ENCODE measurements around the gene FAM53B.
A peak's percentile ranks its signal among the peaks of the same experiment; 100 is the strongest.

Gene FAM53B

DNA sequence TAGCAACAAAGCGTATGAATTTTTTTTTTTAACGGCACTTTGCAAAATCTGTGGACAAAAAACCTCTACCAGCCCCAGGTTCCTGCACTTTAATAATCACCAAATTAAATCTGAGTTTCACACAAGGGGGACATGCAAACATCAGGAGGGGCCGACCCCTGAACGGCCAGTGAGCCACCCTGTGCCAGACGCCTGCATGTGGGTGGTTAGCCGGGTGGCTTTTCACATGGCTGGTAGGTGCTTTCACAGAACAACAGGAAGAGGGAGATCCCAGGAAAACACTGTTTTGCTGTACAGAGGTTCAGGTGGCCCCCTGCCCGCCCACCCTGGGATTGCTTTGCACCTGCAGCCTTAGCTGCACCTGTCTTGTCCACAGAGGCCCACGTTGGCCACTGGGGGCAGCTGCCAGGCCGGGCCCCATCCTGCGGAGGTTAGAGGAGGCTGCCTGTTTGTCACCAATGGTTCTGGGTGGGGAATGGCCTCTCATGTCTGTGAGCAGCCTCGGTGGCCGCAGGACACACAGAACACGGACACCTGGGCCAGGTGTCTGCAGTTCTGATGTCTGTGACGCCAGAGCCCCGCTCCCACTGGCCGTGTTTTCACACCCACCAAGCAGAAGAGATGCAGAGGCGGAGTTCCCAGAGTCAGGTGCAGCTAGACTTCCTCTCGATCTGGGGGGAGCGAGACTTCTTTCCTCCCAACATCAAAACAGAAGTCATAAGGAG, 107.7 kb downstream of the FAM53B start:
- peaks cover 70% of the 10 kb centered on the region for H3K4me1 ChIP-seq (ENCODE audit: control insufficient read depth, insufficient read depth, low read length, poor library complexity, severe bottlenecking)
- H3K9me3 ChIP-seq (ENCODE audit: control insufficient read depth, low read length): no peaks in the 10 kb centered on the region
- no peaks in the 10 kb centered on the region for H3K27me3 ChIP-seq (replicated peaks; ENCODE audit: control insufficient read depth, insufficient read depth, low read length, poor library complexity, severe bottlenecking)
- peak overlapping the region; percentile 56 for H3K27ac ChIP-seq (ENCODE audit: insufficient read depth, low read length, poor library complexity, severe bottlenecking)
- DNase-seq: peak in 1 of 3 donors; percentile 29
- H3K4me3 ChIP-seq (ENCODE audit: insufficient read depth, low read depth, low read length, poor library complexity, severe bottlenecking): peak overlapping the region; percentile 4
- peaks cover 8% of the 10 kb centered on the region for H3K36me3 ChIP-seq (ENCODE audit: control insufficient read depth, insufficient read depth, low read length)

- H3K27ac ChIP-seq (ENCODE audit: insufficient read depth, low read length, poor library complexity, severe bottlenecking): no peak overlapping the region
- H3K9me3 ChIP-seq (ENCODE audit: control insufficient read depth, low read length): no peaks in the 10 kb centered on the region
- no peak overlapping the region for H3K4me3 ChIP-seq (ENCODE audit: insufficient read depth, low read depth, low read length, poor library complexity, severe bottlenecking)
- no peaks in the 10 kb centered on the region for H3K27me3 ChIP-seq (replicated peaks; ENCODE audit: control insufficient read depth, insufficient read depth, low read length, poor library complexity, severe bottlenecking)
- H3K36me3 ChIP-seq (ENCODE audit: control insufficient read depth, insufficient read depth, low read length): peaks cover 8% of the 10 kb centered on the region
- H3K4me1 ChIP-seq (ENCODE audit: control insufficient read depth, insufficient read depth, low read length, poor library complexity, severe bottlenecking): peaks cover 41% of the 10 kb centered on the region
- DNase-seq: no peak
These were observed 111.6 kb downstream of the FAM53B start for GRCh38 chr10:124632566-124632965.

GRCh38 chr10:124632064-124632531, 112.1 kb downstream of the FAM53B start:
- no peak for DNase-seq
- H3K4me3 ChIP-seq (ENCODE audit: insufficient read depth, low read depth, low read length, poor library complexity, severe bottlenecking): no peak overlapping the region
- no peaks in the 10 kb centered on the region for H3K9me3 ChIP-seq (ENCODE audit: control insufficient read depth, low read length)
- no peaks in the 10 kb centered on the region for H3K27me3 ChIP-seq (replicated peaks; ENCODE audit: control insufficient read depth, insufficient read depth, low read length, poor library complexity, severe bottlenecking)
- H3K36me3 ChIP-seq (ENCODE audit: control insufficient read depth, insufficient read depth, low read length): peaks cover 8% of the 10 kb centered on the region
- peaks cover 41% of the 10 kb centered on the region for H3K4me1 ChIP-seq (ENCODE audit: control insufficient read depth, insufficient read depth, low read length, poor library complexity, severe bottlenecking)
- H3K27ac ChIP-seq (ENCODE audit: insufficient read depth, low read length, poor library complexity, severe bottlenecking): peak overlapping the region; percentile 38

DNA sequence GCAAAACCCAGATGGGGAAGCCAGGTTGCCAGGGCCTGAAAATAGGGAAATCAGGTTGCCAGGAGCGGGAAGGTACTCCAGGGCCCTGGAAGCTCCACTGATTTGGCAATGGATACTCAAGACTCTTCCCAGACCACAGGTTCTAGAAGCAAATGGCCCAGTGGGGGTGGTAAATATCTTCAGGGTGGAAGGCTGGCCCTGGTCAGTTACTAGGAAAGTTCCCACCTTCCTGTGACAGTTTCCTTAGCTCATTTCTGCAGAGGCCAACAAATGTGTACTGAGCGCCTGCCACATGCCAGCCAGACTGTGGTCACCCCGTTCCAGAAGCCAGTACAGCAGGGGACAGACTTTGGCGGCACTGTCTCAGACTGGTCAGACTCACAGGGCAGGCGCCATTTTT, 113.6 kb downstream of the FAM53B start:
- Histone ChIP-seq H3K4me1 (ENCODE audit: control insufficient read depth, insufficient read depth, low read length, poor library complexity, severe bottlenecking) (peaks cover 41% of the 10 kb centered on the region), H3K27ac (ENCODE audit: insufficient read depth, low read length, poor library complexity, severe bottlenecking) (peak overlapping the region; percentile 2), H3K4me3 (ENCODE audit: insufficient read depth, low read depth, low read length, poor library complexity, severe bottlenecking) (no peak overlapping the region), H3K27me3 (replicated peaks; ENCODE audit: control insufficient read depth, insufficient read depth, low read length, poor library complexity, severe bottlenecking) (no peaks in the 10 kb centered on the region), H3K36me3 (ENCODE audit: control insufficient read depth, insufficient read depth, low read length) (peaks cover 8% of the 10 kb centered on the region), H3K9me3 (ENCODE audit: control insufficient read depth, low read length) (no peaks in the 10 kb centered on the region)
- DNase-seq: no peak

GRCh38 chr10:124629842-124630241, 114.3 kb downstream of the FAM53B start:
- H3K4me3 ChIP-seq (ENCODE audit: insufficient read depth, low read depth, low read length, poor library complexity, severe bottlenecking): no peak overlapping the region
- no peaks in the 10 kb centered on the region for H3K9me3 ChIP-seq (ENCODE audit: control insufficient read depth, low read length)
- no peaks in the 10 kb centered on the region for H3K27me3 ChIP-seq (replicated peaks; ENCODE audit: control insufficient read depth, insufficient read depth, low read length, poor library complexity, severe bottlenecking)
- no peak for DNase-seq
- H3K27ac ChIP-seq (ENCODE audit: insufficient read depth, low read length, poor library complexity, severe bottlenecking): no peak overlapping the region
- H3K4me1 ChIP-seq (ENCODE audit: control insufficient read depth, insufficient read depth, low read length, poor library complexity, severe bottlenecking): peaks cover 41% of the 10 kb centered on the region
- peaks cover 8% of the 10 kb centered on the region for H3K36me3 ChIP-seq (ENCODE audit: control insufficient read depth, insufficient read depth, low read length)

- no peaks in the 10 kb centered on the region for H3K27me3 ChIP-seq (replicated peaks; ENCODE audit: control insufficient read depth, insufficient read depth, low read length, poor library complexity, severe bottlenecking)
- H3K36me3 ChIP-seq (ENCODE audit: control insufficient read depth, insufficient read depth, low read length): peaks cover 8% of the 10 kb centered on the region
- no peak overlapping the region for H3K4me3 ChIP-seq (ENCODE audit: insufficient read depth, low read depth, low read length, poor library complexity, severe bottlenecking)
- no peak overlapping the region for H3K27ac ChIP-seq (ENCODE audit: insufficient read depth, low read length, poor library complexity, severe bottlenecking)
- DNase-seq: no peak
- no peaks in the 10 kb centered on the region for H3K9me3 ChIP-seq (ENCODE audit: control insufficient read depth, low read length)
- H3K4me1 ChIP-seq (ENCODE audit: control insufficient read depth, insufficient read depth, low read length, poor library complexity, severe bottlenecking): peaks cover 41% of the 10 kb centered on the region
These were observed 114.8 kb downstream of the FAM53B start for GRCh38 chr10:124629415-124629814.

GRCh38 chr10:124628676-124629021, 115.5 kb downstream of the FAM53B start:
- H3K4me1 ChIP-seq (ENCODE audit: control insufficient read depth, insufficient read depth, low read length, poor library complexity, severe bottlenecking): peaks cover 41% of the 10 kb centered on the region
- no peak overlapping the region for H3K4me3 ChIP-seq (ENCODE audit: insufficient read depth, low read depth, low read length, poor library complexity, severe bottlenecking)
- no peak overlapping the region for H3K27ac ChIP-seq (ENCODE audit: insufficient read depth, low read length, poor library complexity, severe bottlenecking)
- peaks cover 8% of the 10 kb centered on the region for H3K36me3 ChIP-seq (ENCODE audit: control insufficient read depth, insufficient read depth, low read length)
- no peaks in the 10 kb centered on the region for H3K9me3 ChIP-seq (ENCODE audit: control insufficient read depth, low read length)
- no peak for DNase-seq
- no peaks in the 10 kb centered on the region for H3K27me3 ChIP-seq (replicated peaks; ENCODE audit: control insufficient read depth, insufficient read depth, low read length, poor library complexity, severe bottlenecking)

- H3K4me1 ChIP-seq (ENCODE audit: control insufficient read depth, insufficient read depth, low read length, poor library complexity, severe bottlenecking): peaks cover 41% of the 10 kb centered on the region
- peaks cover 12% of the 10 kb centered on the region for H3K36me3 ChIP-seq (ENCODE audit: control insufficient read depth, insufficient read depth, low read length)
- no peaks in the 10 kb centered on the region for H3K27me3 ChIP-seq (replicated peaks; ENCODE audit: control insufficient read depth, insufficient read depth, low read length, poor library complexity, severe bottlenecking)
- no peak overlapping the region for H3K4me3 ChIP-seq (ENCODE audit: insufficient read depth, low read depth, low read length, poor library complexity, severe bottlenecking)
- no peaks in the 10 kb centered on the region for H3K9me3 ChIP-seq (ENCODE audit: control insufficient read depth, low read length)
- no peak for DNase-seq
- peak overlapping the region; percentile 55 for H3K27ac ChIP-seq (ENCODE audit: insufficient read depth, low read length, poor library complexity, severe bottlenecking)
These were observed 116.1 kb downstream of the FAM53B start for GRCh38 chr10:124627866-124628675.

DNA sequence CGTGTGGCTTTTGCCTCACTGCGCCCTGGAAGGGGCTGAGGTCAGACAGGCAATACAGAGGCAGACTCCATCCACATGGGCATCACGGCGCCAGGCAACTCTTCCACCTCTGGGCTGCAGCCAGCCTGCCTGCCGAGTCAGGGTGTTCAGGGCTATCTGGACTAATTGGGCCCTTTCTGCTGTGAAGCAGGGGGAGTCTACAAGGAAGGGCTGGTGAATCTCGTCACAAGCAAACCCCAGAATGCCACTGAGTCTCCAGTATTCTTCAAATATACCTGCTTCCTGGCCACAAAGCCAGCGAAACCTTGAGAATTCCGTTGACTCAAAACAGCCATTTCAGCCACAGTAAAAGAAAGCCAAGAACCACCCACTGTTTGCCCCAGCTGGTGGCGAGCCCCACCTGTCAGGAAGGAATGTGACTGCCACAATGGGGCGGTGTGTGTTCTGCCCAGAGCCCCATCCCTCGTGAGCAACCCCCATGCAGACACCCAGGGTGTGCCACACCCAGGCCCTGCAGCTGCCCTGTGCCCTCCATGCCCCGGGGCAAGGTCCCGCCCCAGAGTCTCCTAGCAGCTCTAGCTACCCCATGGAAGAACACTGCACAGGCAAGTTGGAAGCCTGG, 117.3 kb downstream of the FAM53B start:
- H3K27me3 ChIP-seq (replicated peaks; ENCODE audit: control insufficient read depth, insufficient read depth, low read length, poor library complexity, severe bottlenecking): no peaks in the 10 kb centered on the region
- peak in 1 of 3 donors; percentile 31 for DNase-seq
- H3K4me3 ChIP-seq (ENCODE audit: insufficient read depth, low read depth, low read length, poor library complexity, severe bottlenecking): no peak overlapping the region
- peaks cover 13% of the 10 kb centered on the region for H3K36me3 ChIP-seq (ENCODE audit: control insufficient read depth, insufficient read depth, low read length)
- H3K9me3 ChIP-seq (ENCODE audit: control insufficient read depth, low read length): no peaks in the 10 kb centered on the region
- H3K4me1 ChIP-seq (ENCODE audit: control insufficient read depth, insufficient read depth, low read length, poor library complexity, severe bottlenecking): peaks cover 31% of the 10 kb centered on the region
- H3K27ac ChIP-seq (ENCODE audit: insufficient read depth, low read length, poor library complexity, severe bottlenecking): peak overlapping the region; percentile 55

- no peaks in the 10 kb centered on the region for H3K9me3 ChIP-seq (ENCODE audit: control insufficient read depth, low read length)
- no peak for DNase-seq
- H3K4me1 ChIP-seq (ENCODE audit: control insufficient read depth, insufficient read depth, low read length, poor library complexity, severe bottlenecking): peaks cover 28% of the 10 kb centered on the region
- no peak overlapping the region for H3K4me3 ChIP-seq (ENCODE audit: insufficient read depth, low read depth, low read length, poor library complexity, severe bottlenecking)
- H3K27ac ChIP-seq (ENCODE audit: insufficient read depth, low read length, poor library complexity, severe bottlenecking): peak overlapping the region; percentile 6
- H3K27me3 ChIP-seq (replicated peaks; ENCODE audit: control insufficient read depth, insufficient read depth, low read length, poor library complexity, severe bottlenecking): no peaks in the 10 kb centered on the region
- H3K36me3 ChIP-seq (ENCODE audit: control insufficient read depth, insufficient read depth, low read length): peaks cover 17% of the 10 kb centered on the region
These were observed 118.3 kb downstream of the FAM53B start for GRCh38 chr10:124625831-124626238.
